GM12875 (cell line): ENCODE data around the gene NIPBL.
A peak's percentile ranks its signal among the peaks of the same experiment; 100 is the strongest.

ENCODE experiments used
- H3K4me3 ChIP-seq: one replicate; pipeline ENCODE4 v1.5.1; 2011; ENCODE audit warnings: low read depth, low read length, control low read depth
- TF ChIP-seq, protein P1 (sequence below): IDR thresholded peaks from 2 replicates; pipeline ENCODE4 v1.5.1; 2011; ENCODE audit warnings: low read depth, mild to moderate bottlenecking, control low read depth, inconsistent platforms, low read length, moderate library complexity, borderline replicate concordance; ENCODE audit not compliant: insufficient read depth

The NIPBL gene

DNA sequence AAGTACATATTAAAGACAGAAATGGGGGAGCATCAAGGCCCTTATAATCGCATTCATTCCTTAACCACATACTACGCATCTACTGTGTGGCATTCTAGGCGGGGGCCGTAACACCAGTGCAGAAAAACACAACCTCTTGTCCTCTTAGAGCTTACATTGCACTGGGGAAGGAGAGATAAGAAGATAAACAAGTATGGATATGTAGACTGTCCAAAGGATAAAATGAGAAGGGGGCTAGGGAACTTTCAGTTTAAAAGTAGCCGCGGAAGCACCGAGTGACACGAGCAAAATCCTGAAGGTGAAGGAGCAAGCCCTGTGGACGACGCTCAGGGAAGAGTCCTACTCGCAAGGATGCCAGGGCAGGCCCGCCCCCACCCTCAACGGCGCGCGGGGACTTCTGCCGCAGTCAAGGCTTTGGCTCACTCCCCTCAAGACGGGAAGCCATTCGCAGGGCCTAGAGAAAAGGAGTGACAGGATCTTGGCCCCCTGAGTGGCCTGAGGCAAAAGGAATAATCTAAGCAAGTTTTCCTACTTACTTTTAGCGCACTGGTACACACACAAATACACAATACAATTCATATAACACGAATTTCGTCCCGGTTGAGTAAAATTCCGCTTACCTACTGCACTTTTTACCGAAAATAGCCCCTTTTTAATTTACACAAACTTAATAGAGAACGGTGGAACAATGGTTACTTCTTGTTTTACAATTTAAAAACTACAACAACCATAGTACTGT, 1.3 kb upstream of the NIPBL start:
- peak overlapping the region; percentile 97 for H3K4me3 ChIP-seq

DNA sequence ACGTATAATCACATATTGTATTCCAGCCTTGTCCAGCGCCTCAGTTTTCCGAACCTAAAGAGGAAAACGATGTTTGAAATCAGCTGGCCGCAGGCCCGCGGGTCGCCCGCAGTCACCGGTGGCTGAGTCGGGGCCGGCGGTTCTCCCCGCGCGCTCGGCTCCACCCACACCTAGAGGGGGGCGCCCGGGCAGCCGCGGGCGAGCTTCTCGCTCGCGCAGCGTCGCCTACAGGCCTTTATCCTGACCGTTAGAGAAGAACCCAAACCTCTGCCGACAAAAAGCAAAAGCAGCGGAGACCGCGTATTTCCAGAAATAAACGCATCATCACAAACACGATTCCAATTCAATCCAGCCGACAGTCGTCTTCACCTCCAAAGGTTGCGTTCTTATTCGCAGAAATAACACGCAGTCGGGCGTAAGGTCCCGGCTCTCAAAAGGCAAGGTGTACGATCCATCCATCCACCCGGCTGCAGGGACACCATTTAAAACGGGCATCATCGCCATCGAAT, 725 bp upstream of the NIPBL start:
- peak overlapping the region; percentile 97 for H3K4me3 ChIP-seq

More for the DNA sequence above, 1.3 kb upstream of the NIPBL start:
- TF ChIP-seq, protein P1, sequence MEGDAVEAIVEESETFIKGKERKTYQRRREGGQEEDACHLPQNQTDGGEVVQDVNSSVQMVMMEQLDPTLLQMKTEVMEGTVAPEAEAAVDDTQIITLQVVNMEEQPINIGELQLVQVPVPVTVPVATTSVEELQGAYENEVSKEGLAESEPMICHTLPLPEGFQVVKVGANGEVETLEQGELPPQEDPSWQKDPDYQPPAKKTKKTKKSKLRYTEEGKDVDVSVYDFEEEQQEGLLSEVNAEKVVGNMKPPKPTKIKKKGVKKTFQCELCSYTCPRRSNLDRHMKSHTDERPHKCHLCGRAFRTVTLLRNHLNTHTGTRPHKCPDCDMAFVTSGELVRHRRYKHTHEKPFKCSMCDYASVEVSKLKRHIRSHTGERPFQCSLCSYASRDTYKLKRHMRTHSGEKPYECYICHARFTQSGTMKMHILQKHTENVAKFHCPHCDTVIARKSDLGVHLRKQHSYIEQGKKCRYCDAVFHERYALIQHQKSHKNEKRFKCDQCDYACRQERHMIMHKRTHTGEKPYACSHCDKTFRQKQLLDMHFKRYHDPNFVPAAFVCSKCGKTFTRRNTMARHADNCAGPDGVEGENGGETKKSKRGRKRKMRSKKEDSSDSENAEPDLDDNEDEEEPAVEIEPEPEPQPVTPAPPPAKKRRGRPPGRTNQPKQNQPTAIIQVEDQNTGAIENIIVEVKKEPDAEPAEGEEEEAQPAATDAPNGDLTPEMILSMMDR, result no peak

DNA sequence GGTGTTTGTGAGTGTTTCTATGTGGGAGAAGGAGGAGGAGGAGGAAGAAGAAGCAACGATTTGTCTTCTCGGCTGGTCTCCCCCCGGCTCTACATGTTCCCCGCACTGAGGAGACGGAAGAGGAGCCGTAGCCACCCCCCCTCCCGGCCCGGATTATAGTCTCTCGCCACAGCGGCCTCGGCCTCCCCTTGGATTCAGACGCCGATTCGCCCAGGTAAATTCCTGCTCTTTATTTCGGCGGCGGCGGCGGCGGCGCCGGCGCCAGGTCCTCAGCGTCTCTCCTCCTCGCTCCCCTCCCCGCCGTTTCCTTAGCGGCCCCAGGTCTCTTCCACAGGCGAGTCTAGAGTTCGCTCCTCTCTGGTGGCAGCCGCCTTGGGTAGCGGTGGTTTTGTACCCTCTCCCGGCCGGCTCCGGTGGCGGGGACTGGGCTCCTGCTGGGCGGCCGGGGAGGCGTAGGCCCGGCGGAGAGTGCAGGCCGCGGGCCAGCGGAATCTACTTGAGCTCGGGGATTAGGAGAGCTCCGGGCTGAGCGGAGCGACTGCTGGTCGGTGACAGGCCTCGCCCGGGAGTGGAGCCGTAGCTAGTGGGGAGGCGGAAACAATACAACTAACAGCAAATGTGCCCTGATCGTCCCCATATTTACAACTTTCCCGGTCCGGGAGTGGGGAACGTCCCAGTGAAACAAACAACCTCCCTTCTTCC, 547 bp downstream of the NIPBL start:
- peak overlapping the region; percentile 97 for H3K4me3 ChIP-seq
- TF ChIP-seq, protein P1, result no peak

More for the DNA sequence above, 725 bp upstream of the NIPBL start:
- TF ChIP-seq, protein P1, result peak; percentile 71

DNA sequence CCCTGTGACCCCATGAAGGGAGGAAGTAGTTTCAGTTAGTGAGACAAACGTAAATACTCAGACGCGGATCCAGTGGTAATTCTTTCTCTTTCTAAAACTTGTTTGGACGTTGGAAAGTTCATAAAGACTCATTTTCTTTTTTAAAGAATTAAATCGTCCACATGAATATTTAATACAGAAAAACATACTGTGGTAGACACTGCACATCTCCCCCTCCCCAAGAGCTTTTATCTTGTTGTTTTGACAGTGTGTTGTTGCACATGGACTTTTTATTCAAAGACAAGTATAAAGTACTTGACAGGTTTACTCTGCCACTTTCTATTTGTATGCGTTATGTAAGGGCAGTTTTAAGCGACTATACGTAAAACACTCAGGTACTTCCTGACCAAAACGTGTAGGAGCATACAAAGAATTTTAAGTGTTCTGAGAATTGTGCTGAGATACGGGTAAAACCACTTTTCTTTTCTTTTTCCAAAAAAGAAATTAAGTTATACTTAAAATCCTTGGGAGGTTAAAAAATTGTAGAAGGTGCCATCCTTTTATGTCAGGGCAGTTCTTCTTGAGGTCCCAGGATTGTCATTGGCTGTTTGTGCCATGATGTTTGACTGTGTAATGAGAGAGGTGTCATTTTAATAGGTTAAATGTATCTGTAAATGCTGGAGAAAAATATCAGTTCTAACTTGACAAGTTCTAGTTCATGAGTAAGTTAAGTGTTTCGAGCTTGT, 1.3 kb downstream of the NIPBL start:
- H3K4me3 ChIP-seq, result peak overlapping the region; percentile 97
- TF ChIP-seq, protein P1, result no peak

DNA sequence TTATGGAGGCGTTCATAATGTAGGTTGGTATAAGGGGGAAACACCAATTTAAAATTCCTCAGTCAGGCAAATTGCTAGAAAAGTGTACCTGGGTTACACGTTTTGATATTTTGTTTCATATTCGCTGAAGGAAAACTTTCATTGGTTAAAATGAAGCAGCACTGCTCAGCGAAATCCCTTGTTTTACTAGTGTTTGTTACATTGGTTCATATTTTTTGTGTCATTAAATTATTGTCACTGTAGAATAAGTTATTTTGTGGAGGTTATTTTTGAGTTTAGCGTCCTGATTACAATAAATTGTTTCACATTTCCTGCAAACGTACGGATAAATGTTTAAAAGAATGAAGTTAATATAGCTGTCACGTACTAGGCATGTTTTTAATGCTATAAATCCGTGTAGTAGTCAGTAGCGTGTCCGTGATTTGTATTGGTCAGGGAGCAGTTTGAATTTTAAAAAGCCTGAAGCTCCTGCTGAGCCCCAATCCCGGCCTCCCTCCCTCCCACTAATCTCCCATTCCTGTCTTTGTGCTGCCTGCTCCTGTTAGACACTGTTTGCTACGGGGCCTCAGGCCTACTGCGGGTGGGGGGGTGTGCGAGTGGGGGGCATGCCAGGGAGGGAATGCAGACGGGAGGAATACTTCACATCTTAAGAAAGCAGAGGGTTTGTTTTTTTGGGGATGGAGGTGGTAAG, 2.0 kb downstream of the NIPBL start:
- TF ChIP-seq, protein P1, result no peak
- peak overlapping the region; percentile 97 for H3K4me3 ChIP-seq

DNA sequence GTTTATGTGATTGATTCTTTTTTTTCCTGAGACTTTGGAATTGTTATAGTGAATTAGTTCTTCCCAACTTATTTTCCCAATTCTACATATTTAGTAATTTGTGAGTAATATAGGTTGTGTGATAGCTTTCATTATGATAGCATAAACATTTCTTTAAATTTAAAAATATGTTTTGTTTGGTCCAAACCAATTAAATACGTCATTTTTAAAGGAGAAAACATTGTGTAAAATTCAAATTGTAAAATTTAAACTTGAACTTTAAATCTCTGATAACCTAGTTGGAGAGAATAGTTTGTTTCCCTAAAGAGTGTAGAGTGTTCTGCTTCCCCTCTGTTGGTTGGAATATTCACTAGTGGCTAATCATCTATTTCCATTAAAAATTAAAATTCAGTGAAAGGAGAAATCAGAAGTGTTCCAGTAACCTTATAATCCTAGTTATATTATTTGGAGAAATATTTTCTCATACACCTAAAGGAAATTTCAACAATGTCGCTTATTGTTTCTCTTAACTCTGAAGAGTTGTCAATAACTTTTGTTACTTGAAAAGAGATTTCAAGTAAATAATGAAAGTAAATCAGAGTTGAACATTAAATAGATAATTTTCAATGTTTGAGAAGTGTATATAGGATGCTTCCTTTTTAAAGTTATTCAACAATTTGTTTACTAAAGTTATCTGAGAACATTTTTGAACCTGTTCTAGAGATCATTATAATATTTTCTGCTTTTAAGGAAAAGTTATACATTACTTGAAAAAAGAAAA, 2.9 kb downstream of the NIPBL start:
- H3K4me3 ChIP-seq, result no peak overlapping the region
- TF ChIP-seq, protein P1, result no peak
